ENCODE measurements around the gene TMEM158. TPM values are rescaled to one million over a fixed set of nuclear protein-coding genes. Genes with fewer than 3 reads are reported as not detected.
A peak's percentile ranks its signal among the peaks of the same experiment; 100 is the strongest.

TMEM158 gene
- polyA plus RNA-seq (ENCODE audit: insufficient read length in 3 of 3): 1 to 10 TPM; 4.4 to 6.6 (median 5.8) TPM
- long read RNA-seq, donor 1, transcript TMEM158-201 (1 exons, 1,813 nt): major isoform, 15 of 15 reads
- long read RNA-seq, donor 1, partial matches to known transcripts: 0 of 15 reads
- long read RNA-seq, donor 1, other reads (novel, unspliced or antisense): 0 of 15 reads
- long read RNA-seq, donor 2, transcript TMEM158-201 (1 exons, 1,813 nt): major isoform, 13 of 13 reads
- long read RNA-seq, donor 2, partial matches to known transcripts: 0 of 13 reads
- long read RNA-seq, donor 2, other reads (novel, unspliced or antisense): 0 of 13 reads
- long read RNA-seq, donor 3, transcript TMEM158-201 (1 exons, 1,813 nt): major isoform, 13 of 13 reads
- long read RNA-seq, donor 3, partial matches to known transcripts: 0 of 13 reads
- long read RNA-seq, donor 3, other reads (novel, unspliced or antisense): 0 of 13 reads
- long read RNA-seq, donor 4, transcript TMEM158-201 (1 exons, 1,813 nt): major isoform, 14 of 14 reads
- long read RNA-seq, donor 4, partial matches to known transcripts: 0 of 14 reads
- long read RNA-seq, donor 4, other reads (novel, unspliced or antisense): 0 of 14 reads
- long read RNA-seq, donor 5, transcript TMEM158-201 (1 exons, 1,813 nt): major isoform, 8 of 8 reads
- long read RNA-seq, donor 5, partial matches to known transcripts: 0 of 8 reads
- long read RNA-seq, donor 5, other reads (novel, unspliced or antisense): 0 of 8 reads
- long read RNA-seq, donor 6, transcript TMEM158-201 (1 exons, 1,813 nt): major isoform, 14 of 14 reads
- long read RNA-seq, donor 6, partial matches to known transcripts: 0 of 14 reads
- long read RNA-seq, donor 6, other reads (novel, unspliced or antisense): 0 of 14 reads
- long read RNA-seq, donor 7, transcript TMEM158-201 (1 exons, 1,813 nt): major isoform, 22 of 22 reads
- long read RNA-seq, donor 7, partial matches to known transcripts: 0 of 22 reads
- long read RNA-seq, donor 7, other reads (novel, unspliced or antisense): 0 of 22 reads
- long read RNA-seq, donor 8, transcript TMEM158-201 (1 exons, 1,813 nt): major isoform, 28 of 28 reads
- long read RNA-seq, donor 8, partial matches to known transcripts: 0 of 28 reads
- long read RNA-seq, donor 8, other reads (novel, unspliced or antisense): 0 of 28 reads
- long read RNA-seq, donor 9, transcript TMEM158-201 (1 exons, 1,813 nt): major isoform, 17 of 17 reads
- long read RNA-seq, donor 9, partial matches to known transcripts: 0 of 17 reads
- long read RNA-seq, donor 9, other reads (novel, unspliced or antisense): 0 of 17 reads
- long read RNA-seq, donor 10, transcript TMEM158-201 (1 exons, 1,813 nt): major isoform, 12 of 12 reads
- long read RNA-seq, donor 10, partial matches to known transcripts: 0 of 12 reads
- long read RNA-seq, donor 10, other reads (novel, unspliced or antisense): 0 of 12 reads
- long read RNA-seq, donor 11, transcript TMEM158-201 (1 exons, 1,813 nt): major isoform, 16 of 16 reads
- long read RNA-seq, donor 11, partial matches to known transcripts: 0 of 16 reads
- long read RNA-seq, donor 11, other reads (novel, unspliced or antisense): 0 of 16 reads
- long read RNA-seq, donor 12, transcript TMEM158-201 (1 exons, 1,813 nt): major isoform, 11 of 11 reads
- long read RNA-seq, donor 12, partial matches to known transcripts: 0 of 11 reads
- long read RNA-seq, donor 12, other reads (novel, unspliced or antisense): 0 of 11 reads
- long read RNA-seq, donor 13, transcript TMEM158-201 (1 exons, 1,813 nt): major isoform, 10 of 10 reads
- long read RNA-seq, donor 13, partial matches to known transcripts: 0 of 10 reads
- long read RNA-seq, donor 13, other reads (novel, unspliced or antisense): 0 of 10 reads
- long read RNA-seq, donor 14: 0 reads
- long read RNA-seq, donor 15, transcript TMEM158-201 (1 exons, 1,813 nt): major isoform, 19 of 19 reads
- long read RNA-seq, donor 15, partial matches to known transcripts: 0 of 19 reads
- long read RNA-seq, donor 15, other reads (novel, unspliced or antisense): 0 of 19 reads
- long read RNA-seq, donor 16, transcript TMEM158-201 (1 exons, 1,813 nt): major isoform, 18 of 18 reads
- long read RNA-seq, donor 16, partial matches to known transcripts: 0 of 18 reads
- long read RNA-seq, donor 16, other reads (novel, unspliced or antisense): 0 of 18 reads

GRCh38 chr3:45226206-45226915 is at the start of gene TMEM158:
TSS of gene TMEM158 (minus strand) at chr3:45226287. CDS start at chr3:45226027, 260 bp downstream.
- peak; percentile 78 for DNase-seq

- no peak for DNase-seq
Measured at GRCh38 chr3:45275006-45275704, 49.1 kb upstream of the TMEM158 start.

GRCh38 chr3:45273681-45274515 is 47.8 kb upstream of the TMEM158 start:
- DNase-seq: no peak

- DNase-seq: no peak
Measured at GRCh38 chr3:45272828-45273470, 46.9 kb upstream of the TMEM158 start.

- no peak for DNase-seq
Measured at GRCh38 chr3:45272032-45272810, 46.1 kb upstream of the TMEM158 start.

GRCh38 chr3:45269952-45270351 is 43.9 kb upstream of the TMEM158 start:
- DNase-seq: no peak

GRCh38 chr3:45267097-45267496 is 41.0 kb upstream of the TMEM158 start:
- DNase-seq: no peak

GRCh38 chr3:45261333-45262110 is 35.4 kb upstream of the TMEM158 start:
- DNase-seq: no peak

GRCh38 chr3:45259133-45259532 is 33.0 kb upstream of the TMEM158 start:
- no peak for DNase-seq

GRCh38 chr3:45258317-45258716 is 32.2 kb upstream of the TMEM158 start:
- no peak for DNase-seq

- peak; percentile 31 for DNase-seq
Measured at GRCh38 chr3:45253316-45253715, 27.2 kb upstream of the TMEM158 start.

GRCh38 chr3:45252826-45253225 is 26.7 kb upstream of the TMEM158 start:
- DNase-seq: no peak

- no peak for DNase-seq
Measured at GRCh38 chr3:45249391-45249790, 23.3 kb upstream of the TMEM158 start.

- no peak for DNase-seq
Measured at GRCh38 chr3:45246241-45246640, 20.2 kb upstream of the TMEM158 start.

GRCh38 chr3:45244356-45244755 is 18.3 kb upstream of the TMEM158 start:
- DNase-seq: no peak
